ENCODE measurements around the gene FKBP9.

Gene FKBP9

DNA sequence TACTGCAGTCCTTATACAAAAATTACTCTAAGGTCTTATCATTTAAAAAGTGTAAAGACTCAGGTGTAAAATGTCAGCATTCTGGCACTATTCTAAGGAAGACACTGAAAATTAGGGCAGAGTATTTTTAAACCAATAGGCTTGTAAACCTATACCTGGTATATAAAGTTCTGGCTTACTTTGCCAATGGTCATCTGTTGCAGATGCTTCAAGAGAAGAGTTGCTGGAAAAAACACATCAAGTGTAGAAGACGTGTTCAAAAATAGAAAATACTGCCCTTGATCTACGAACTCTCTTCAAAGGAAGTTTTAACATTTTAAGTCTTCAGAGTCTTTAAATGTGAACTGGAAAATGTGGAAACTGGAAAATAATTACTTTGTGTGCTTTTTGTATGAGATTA lies 81.4 kb downstream of the FKBP9 start:
- Histone ChIP-seq H3K4me3 (peak overlapping the region; percentile 69), H3K27ac (no peak overlapping the region)
- no peak for DNase-seq (ENCODE audit: low spot score)
- TF ChIP-seq CTCF (IDR thresholded peaks at IDR 0.05), result no peak

- peak overlapping the region; percentile 69 for H3K4me3 ChIP-seq
- no peak overlapping the region for H3K27ac ChIP-seq
- no peak for DNase-seq (ENCODE audit: low spot score)
- no peak for TF ChIP-seq CTCF (IDR thresholded peaks at IDR 0.05)
Observed at GRCh38 chr7:33039257-33039902, 82.1 kb downstream of the FKBP9 start.

DNA sequence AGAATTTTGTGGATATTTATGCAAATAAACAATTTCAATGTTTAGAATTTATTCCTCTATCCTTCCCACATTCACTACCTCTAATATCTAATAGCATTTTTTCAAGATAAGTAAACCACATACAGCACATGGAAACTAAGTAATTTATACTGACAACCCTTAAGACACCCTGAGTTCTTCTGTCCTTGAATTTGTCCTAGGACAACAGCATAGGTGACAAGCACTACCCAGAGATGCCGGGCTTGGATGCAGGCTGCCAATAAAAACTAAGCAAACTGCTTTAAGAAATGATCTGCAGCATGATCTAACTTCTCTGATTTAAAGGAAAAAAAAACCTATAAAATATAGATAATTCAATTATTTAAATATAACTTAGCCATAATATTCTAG lies 82.7 kb downstream of the FKBP9 start:
- no peak for TF ChIP-seq CTCF (IDR thresholded peaks at IDR 0.05)
- Histone ChIP-seq H3K27ac (no peak overlapping the region), H3K4me3 (peak overlapping the region; percentile 69)
- no peak for DNase-seq (ENCODE audit: low spot score)

DNA sequence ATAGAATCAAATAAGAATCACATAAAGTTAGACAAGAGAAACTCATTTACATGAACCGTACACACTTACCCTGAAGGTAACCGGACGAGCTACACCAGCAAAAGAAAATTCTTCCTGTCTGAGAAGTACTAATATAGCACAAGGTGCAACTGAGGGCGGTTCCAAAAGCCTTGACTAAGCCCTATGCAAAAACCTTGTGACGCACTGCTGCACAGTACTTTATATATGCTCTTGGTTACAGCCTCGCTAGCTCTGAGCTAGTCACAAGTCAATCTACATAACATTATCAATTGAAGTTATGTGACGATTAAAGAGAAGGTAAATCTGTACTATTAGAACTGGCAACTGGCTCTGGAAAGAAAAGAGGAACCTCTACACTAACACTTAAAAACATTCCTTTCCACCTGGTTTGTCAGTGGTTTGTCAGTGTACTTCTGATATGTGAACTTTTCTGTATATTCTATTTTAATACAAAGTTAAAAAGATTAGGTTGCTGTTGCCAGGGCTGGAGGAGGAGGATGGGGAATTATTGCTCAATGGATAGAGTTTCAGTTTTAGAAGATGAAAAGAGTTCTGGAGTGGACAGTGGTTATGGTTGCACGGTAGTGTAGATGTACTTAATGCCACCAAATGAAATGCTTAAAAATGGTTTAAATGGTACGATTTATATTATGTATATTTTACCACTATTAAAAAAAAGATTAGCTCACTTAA lies 83.7 kb downstream of the FKBP9 start:
- DNase-seq (ENCODE audit: low spot score), result no peak
- no peak for TF ChIP-seq CTCF (IDR thresholded peaks at IDR 0.05)
- H3K4me3 ChIP-seq, result peak overlapping the region; percentile 31
- no peak overlapping the region for H3K27ac ChIP-seq

GRCh38 chr7:33041631-33042428 lies 84.6 kb downstream of the FKBP9 start:
- H3K27ac ChIP-seq, result no peak overlapping the region
- TF ChIP-seq CTCF (IDR thresholded peaks at IDR 0.05), result no peak
- H3K4me3 ChIP-seq, result no peak overlapping the region
- DNase-seq (ENCODE audit: low spot score), result no peak

DNA sequence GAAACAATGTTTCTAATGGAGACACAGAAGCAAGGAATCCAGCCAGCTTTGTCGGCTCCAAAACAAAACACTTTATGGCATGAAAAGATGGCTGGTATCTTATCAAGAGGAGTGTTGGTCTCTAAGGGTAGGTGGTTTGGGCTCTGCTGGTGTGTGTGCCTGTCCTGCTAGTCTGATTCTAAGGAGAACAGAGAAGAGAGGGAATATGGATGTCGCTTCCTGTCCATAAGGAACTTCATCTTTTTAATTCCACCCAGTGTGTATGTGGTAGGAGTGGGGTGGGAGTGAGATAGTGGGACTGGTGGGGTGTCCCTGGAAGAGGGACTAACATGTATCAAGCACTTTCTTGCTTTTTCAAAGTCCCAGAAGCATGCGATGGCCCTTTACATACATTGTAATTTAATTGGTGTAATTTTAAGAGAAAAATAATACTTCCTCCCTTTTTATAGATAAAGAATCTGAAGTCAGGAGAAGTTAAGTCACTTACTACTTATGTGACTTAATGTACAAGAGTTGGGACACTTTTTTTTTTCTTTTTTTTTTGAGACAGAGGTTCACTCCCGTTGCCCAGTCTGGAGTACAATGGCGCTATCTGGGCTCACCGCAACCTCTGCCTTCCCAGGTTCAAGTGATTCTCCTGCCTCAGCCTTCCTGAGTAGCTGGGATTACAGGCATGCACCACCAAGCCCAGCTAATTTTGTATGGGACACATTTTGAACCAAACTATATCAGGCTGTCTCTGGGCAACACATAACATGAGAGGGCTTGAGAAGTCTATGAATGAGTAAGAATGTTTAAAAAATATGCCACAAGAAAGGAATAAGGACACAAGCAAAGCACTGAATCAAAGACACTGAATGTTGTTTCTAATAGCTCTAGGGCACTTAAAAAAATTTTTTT lies 86.5 kb downstream of the FKBP9 start:
- TF ChIP-seq CTCF (IDR thresholded peaks at IDR 0.05), result no peak
- no peak for DNase-seq (ENCODE audit: low spot score)
- H3K27ac ChIP-seq, result no peak overlapping the region
- H3K4me3 ChIP-seq, result no peak overlapping the region

Measured in coronary artery (tissue), 2 donors.